Neutrophil (primary cell): ENCODE data around the gene COL4A6.

ENCODE experiments used
- H3K27ac ChIP-seq: fragments of 200-600 bp; sonication (generic); 2 replicates; pipeline ENCODE4 v1.5.1; 2016; ENCODE audit warnings: mild to moderate bottlenecking, moderate library complexity
- H3K27me3 ChIP-seq: fragments of 200-600 bp; sonication (generic); 2 replicates; pipeline ENCODE4 v1.6.0; 2016; ENCODE audit warnings: mild to moderate bottlenecking
- H3K36me3 ChIP-seq: fragments of 200-600 bp; sonication (generic); 2 replicates; pipeline ENCODE4 v1.5.1; 2017
- H3K4me1 ChIP-seq, 2 experiments: fragments of 200-600 bp in 1 of 2; sonication (generic) in 1 of 2; 1 replicate in 1 of 2; 2 replicates in 1 of 2; pipeline versions ENCODE4 v1.5.1 to v1.6.1; 2013 to 2016; ENCODE audit warnings: low read depth in 1 of 2, low read length in 1 of 2, mild to moderate bottlenecking in 1 of 2, moderate library complexity in 1 of 2; ENCODE audit not compliant: control insufficient read depth in 1 of 2, insufficient read depth in 1 of 2
- H3K4me3 ChIP-seq, 2 experiments: fragments of 200-600 bp in 1 of 2; sonication (generic) in 1 of 2; 1 replicate in 1 of 2; 2 replicates in 1 of 2; pipeline ENCODE4 v1.5.1; 2013 to 2016; ENCODE audit warnings: low read depth in 1 of 2, low read length in 1 of 2, mild to moderate bottlenecking in 1 of 2, moderate library complexity in 1 of 2
- H3K9me3 ChIP-seq: fragments of 200-600 bp; sonication (generic); 2 replicates; pipeline ENCODE4 v1.5.1; 2016
- TF ChIP-seq, protein P1 (sequence below): fragments of 200-600 bp; sonication (generic); IDR thresholded peaks from 2 replicates; pipeline ENCODE4 v1.5.1; 2016; ENCODE audit warnings: antibody characterized with exemption

The COL4A6 gene

DNA sequence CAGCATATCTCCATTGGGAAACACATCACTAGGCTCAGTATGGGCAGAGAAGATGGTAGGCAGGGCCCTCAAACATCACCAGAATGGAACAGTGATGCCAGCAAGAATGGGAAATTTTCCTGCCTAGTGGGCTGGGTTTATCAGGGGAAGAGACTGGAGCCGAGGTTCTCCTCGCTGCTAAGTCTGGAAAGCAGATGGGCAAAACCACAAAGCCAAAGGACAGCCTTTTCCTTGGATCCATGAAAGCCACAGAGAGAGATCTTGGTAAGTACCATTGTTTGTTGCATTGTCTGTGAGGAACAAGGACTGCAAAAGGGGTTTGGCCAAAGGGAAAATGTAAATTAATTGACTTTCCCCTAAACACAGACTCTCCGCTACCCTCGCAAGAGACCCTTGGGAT, 266.6 kb downstream of the COL4A6 start:
- no peak overlapping the region for H3K27ac ChIP-seq
- no peaks in the 10 kb centered on the region for H3K4me1 ChIP-seq
- TF ChIP-seq, protein P1, sequence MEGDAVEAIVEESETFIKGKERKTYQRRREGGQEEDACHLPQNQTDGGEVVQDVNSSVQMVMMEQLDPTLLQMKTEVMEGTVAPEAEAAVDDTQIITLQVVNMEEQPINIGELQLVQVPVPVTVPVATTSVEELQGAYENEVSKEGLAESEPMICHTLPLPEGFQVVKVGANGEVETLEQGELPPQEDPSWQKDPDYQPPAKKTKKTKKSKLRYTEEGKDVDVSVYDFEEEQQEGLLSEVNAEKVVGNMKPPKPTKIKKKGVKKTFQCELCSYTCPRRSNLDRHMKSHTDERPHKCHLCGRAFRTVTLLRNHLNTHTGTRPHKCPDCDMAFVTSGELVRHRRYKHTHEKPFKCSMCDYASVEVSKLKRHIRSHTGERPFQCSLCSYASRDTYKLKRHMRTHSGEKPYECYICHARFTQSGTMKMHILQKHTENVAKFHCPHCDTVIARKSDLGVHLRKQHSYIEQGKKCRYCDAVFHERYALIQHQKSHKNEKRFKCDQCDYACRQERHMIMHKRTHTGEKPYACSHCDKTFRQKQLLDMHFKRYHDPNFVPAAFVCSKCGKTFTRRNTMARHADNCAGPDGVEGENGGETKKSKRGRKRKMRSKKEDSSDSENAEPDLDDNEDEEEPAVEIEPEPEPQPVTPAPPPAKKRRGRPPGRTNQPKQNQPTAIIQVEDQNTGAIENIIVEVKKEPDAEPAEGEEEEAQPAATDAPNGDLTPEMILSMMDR, result no peak
- no peak overlapping the region for H3K4me3 ChIP-seq
- H3K9me3 ChIP-seq, result no peaks in the 10 kb centered on the region
- H3K36me3 ChIP-seq, result no peaks in the 10 kb centered on the region
- no peaks in the 10 kb centered on the region for H3K27me3 ChIP-seq

DNA sequence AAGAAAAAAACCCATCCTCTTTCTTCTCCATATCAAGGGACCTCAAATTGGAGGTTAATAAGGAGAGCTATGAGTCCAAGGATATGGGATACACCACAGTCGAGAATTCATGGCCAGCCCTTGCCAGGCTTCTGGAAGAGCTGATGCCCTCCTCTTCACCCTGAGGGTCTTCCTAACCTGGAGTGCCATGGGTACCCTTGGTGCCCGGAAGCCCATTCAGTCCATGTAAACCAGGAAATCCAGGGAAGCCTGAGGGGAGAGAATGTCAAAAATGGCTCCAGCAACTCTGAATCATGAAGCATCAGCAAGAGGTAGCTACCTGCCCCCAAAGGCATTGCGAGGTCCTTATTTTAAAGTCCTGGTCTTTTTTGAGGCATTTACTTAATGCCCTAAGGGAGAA, 268.5 kb downstream of the COL4A6 start:
- Histone ChIP-seq H3K27ac (no peak overlapping the region), H3K4me1 (no peaks in the 10 kb centered on the region), H3K4me3 (no peak overlapping the region), H3K36me3 (no peaks in the 10 kb centered on the region), H3K9me3 (no peaks in the 10 kb centered on the region), H3K27me3 (no peaks in the 10 kb centered on the region)
- TF ChIP-seq, protein P1, result no peak

- Histone ChIP-seq H3K27me3 (no peaks in the 10 kb centered on the region), H3K4me3 (no peak overlapping the region), H3K27ac (no peak overlapping the region), H3K9me3 (no peaks in the 10 kb centered on the region), H3K36me3 (no peaks in the 10 kb centered on the region), H3K4me1 (no peaks in the 10 kb centered on the region)
- TF ChIP-seq, protein P1, result no peak
Measured at GRCh38 chrX:108168961-108169740, 269.1 kb downstream of the COL4A6 start.

DNA sequence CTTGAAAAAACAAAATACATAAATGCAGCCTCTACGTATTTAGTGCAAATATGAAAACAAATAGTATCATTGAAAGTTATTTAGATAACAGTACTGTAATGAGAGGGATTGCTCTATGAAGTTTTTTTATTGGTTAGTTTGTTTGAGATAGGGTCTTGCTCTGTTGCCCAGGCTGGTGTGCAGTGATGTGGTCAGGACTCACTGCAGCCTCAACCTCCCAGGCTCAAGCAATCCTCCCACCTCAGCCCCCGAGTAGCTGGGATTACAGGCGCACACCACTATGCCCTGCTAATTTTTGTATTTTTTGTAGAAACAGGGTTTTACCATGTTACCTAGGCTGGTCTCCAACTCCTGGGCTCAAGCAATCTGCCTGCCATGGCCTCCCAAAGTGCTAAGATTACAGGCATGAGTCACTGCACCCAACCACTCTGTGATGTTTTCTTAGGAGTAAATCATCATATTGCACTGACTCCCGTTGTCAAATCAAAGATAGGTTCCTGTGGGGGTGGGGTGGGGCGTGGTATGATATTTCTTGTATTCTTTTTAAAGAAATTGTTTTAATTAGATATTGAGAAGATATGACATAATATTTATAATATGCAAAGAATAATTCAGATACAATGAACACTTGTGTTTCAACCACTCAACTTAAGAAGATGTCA, 270.9 kb downstream of the COL4A6 start:
- Histone ChIP-seq H3K27me3 (no peaks in the 10 kb centered on the region), H3K36me3 (no peaks in the 10 kb centered on the region), H3K4me3 (no peak overlapping the region), H3K9me3 (no peaks in the 10 kb centered on the region), H3K4me1 (no peaks in the 10 kb centered on the region), H3K27ac (no peak overlapping the region)
- TF ChIP-seq, protein P1, result no peak

- H3K36me3 ChIP-seq, result no peaks in the 10 kb centered on the region
- TF ChIP-seq, protein P1, result no peak
- no peaks in the 10 kb centered on the region for H3K9me3 ChIP-seq
- no peak overlapping the region for H3K4me3 ChIP-seq
- H3K27ac ChIP-seq, result no peak overlapping the region
- no peaks in the 10 kb centered on the region for H3K4me1 ChIP-seq
- H3K27me3 ChIP-seq, result no peaks in the 10 kb centered on the region
Measured at GRCh38 chrX:108165383-108166111, 272.7 kb downstream of the COL4A6 start.
